Left ventricle myocardium inferior (tissue), 1 donor: Measurements from ENCODE around the gene CELF4. TPM values are rescaled to one million over a fixed set of nuclear protein-coding genes. Genes with fewer than 3 reads are reported as not detected.

ENCODE experiments used
- DNase-seq: peaks from one replicate; pipeline ENCODE4 v3.0.0-alpha.2; 2020
- H3K27ac ChIP-seq: fragments of 200-600 bp; replicated peaks from 2 replicates; pipeline ENCODE4 v1.8.0; 2021
- H3K27me3 ChIP-seq: fragments of 200-600 bp; 2 replicates; pipeline ENCODE4 v1.8.0; 2021; ENCODE audit warnings: low read depth
- H3K36me3 ChIP-seq: fragments of 200-600 bp; 2 replicates; pipeline ENCODE4 v1.8.0; 2021
- H3K4me1 ChIP-seq: fragments of 200-600 bp; 2 replicates; pipeline ENCODE4 v1.8.0; 2021
- H3K4me3 ChIP-seq: fragments of 200-600 bp; 2 replicates; pipeline ENCODE4 v1.8.0; 2021; ENCODE audit warnings: mild to moderate bottlenecking, moderate library complexity
- H3K9me3 ChIP-seq: fragments of 200-600 bp; replicated peaks from 2 replicates; pipeline ENCODE4 v1.8.0; 2021
- CTCF ChIP-seq: fragments of 200-600 bp; IDR thresholded peaks from 2 replicates; pipeline ENCODE4 v1.8.0; 2021; ENCODE audit warnings: antibody characterized with exemption, mild to moderate bottlenecking, borderline replicate concordance
- intact Hi-C: fragments of 100-400 bp; cut with micrococcal nuclease; formaldehyde crosslinking; loops from one replicate; pipeline ENCODE4 v1.11.0; 2022
- total RNA-seq: library from RNA; stranded (reverse); fragmentation: NEBNext Ultra II Directional; extraction: Animal tissue kit (Norgen Biotek cat#: 25700); gene quantifications from one replicate; pipeline ENCODE4 v1.2.1, GENCODE V29; 2021
- donor health status: DM: no; HTN: yes; CAD: no; lungs with severe emphysema.

The CELF4 gene
- total RNA-seq, 1 donor from 2014 or later: 0.60 TPM

- Histone ChIP-seq H3K27me3 (peaks cover 36% of the 10 kb centered on the region), H3K4me1 (no peaks in the 10 kb centered on the region), H3K27ac (no peak overlapping the region), H3K4me3 (no peak overlapping the region), H3K9me3 (no peaks in the 10 kb centered on the region), H3K36me3 (no peaks in the 10 kb centered on the region)
- TF ChIP-seq CTCF: no peak
- intact Hi-C loops: no loop called here
- no peak for DNase-seq
Observed at GRCh38 chr18:37383036-37383785, 182.4 kb downstream of the CELF4 start.

- Histone ChIP-seq H3K4me3 (no peak overlapping the region), H3K27ac (no peak overlapping the region), H3K36me3 (no peaks in the 10 kb centered on the region), H3K27me3 (peaks cover 51% of the 10 kb centered on the region), H3K9me3 (no peaks in the 10 kb centered on the region), H3K4me1 (no peaks in the 10 kb centered on the region)
- TF ChIP-seq CTCF: no peak
- intact Hi-C loops: no loop called here
- no peak for DNase-seq
Observed at GRCh38 chr18:37381554-37381953, 184.0 kb downstream of the CELF4 start.

DNA sequence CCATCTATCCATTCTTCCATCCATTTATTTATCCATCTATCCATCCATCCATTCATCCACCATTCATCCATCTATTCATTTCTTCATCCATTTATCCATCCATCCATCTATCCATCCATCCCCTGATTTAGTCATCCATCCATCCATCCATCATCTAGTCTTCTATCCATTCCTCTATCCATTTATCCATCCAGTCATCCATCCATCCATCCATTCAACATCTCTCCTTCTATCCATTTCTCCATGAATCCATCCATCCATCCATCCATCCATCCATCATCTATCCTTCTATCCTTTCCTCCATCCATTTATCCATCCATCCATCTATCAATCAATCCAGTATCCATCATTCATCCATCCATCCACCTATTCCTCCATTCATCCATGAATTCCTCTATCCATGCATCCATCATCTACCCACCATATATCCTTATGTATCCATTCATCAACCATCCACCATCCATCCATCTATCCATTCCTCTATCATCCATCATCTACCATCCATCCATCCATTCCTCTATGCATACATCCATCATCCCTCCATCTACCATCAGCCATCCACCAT lies 185.0 kb downstream of the CELF4 start:
- no peak overlapping the region for H3K27ac ChIP-seq
- intact Hi-C loops: no loop called here
- H3K4me1 ChIP-seq: no peaks in the 10 kb centered on the region

DNA sequence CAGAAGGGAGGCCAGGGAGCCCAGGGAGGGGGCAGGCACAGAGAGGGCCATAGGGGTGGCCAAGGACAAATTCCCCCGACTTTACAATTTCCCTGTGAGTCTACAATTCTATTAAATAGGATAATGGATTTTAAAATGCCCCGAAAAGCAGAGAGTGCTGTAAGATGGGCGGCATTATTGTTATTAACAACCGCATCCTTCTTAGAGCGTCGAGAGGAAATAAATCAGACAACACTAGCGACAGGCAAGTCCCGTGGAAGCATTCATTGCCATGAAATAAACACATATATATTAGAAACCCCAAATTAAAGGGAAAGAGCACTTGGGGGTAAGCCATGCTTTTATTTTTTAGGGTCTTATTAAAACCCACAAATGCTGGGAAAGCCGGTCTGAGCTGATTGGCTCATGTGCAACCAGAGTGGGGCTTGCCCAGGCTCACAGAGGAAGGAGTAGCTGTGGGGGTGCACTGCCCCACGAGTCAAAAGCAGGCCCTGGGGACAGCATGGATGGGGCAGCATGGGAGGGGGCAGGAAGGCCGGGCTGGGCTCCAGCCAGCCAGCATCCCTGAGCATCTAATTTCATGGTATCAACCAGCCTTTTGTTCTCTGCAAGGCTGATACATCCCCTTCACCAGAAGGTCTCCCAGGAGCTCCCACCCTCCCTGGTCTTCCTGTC lies 187.1 kb downstream of the CELF4 start:
- intact Hi-C loops: no loop called here
- no peak for DNase-seq
- Histone ChIP-seq H3K4me1 (no peaks in the 10 kb centered on the region), H3K36me3 (no peaks in the 10 kb centered on the region), H3K27me3 (peaks cover 61% of the 10 kb centered on the region), H3K4me3 (no peak overlapping the region), H3K9me3 (no peaks in the 10 kb centered on the region), H3K27ac (no peak overlapping the region)
- TF ChIP-seq CTCF: no peak

More for the DNA sequence above, 185.0 kb downstream of the CELF4 start:
- TF ChIP-seq CTCF: no peak
- DNase-seq: no peak
- Histone ChIP-seq H3K27me3 (peaks cover 59% of the 10 kb centered on the region), H3K36me3 (no peaks in the 10 kb centered on the region), H3K9me3 (no peaks in the 10 kb centered on the region), H3K4me3 (no peak overlapping the region)

DNA sequence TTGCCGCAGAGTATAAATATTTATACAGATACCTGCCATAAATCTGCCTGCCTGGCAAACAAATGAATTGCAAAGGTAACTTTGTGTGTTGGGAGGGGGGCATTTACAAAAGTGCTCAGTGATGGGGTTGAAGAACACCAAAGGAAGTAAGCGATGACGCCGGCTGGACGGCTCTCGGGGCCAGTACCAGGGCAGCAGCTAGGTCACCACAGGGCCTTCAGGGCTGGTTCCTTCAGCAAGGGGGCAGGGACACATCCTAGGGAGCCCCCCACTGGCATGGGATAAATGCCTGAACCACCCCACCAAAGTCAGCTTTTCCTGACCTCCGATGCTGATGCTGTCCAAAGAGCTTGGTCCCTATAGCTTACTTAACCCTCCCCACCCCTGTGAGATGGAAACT lies 190.4 kb downstream of the CELF4 start:
- no peak overlapping the region for H3K27ac ChIP-seq
- no peaks in the 10 kb centered on the region for H3K36me3 ChIP-seq
- H3K9me3 ChIP-seq: no peaks in the 10 kb centered on the region
- no peak for DNase-seq
- intact Hi-C loops: no loop called here
- H3K4me3 ChIP-seq: no peak overlapping the region
- no peaks in the 10 kb centered on the region for H3K4me1 ChIP-seq
- H3K27me3 ChIP-seq: peaks cover 69% of the 10 kb centered on the region
- TF ChIP-seq CTCF: no peak
